Measurements from ENCODE around the gene CTSA.

GRCh38 chr20:45867136-45867818 lies 23.9 kb upstream of the CTSA start:
- TF ChIP-seq POLR2A (IDR thresholded peaks at IDR 0.05) (no peak), CTCF (IDR thresholded peaks at IDR 0.05 in 8 of 11, conservative IDR thresholded peaks at IDR 0.05 in 3 of 11) (no peak), POLR2AphosphoS5 (IDR thresholded peaks at IDR 0.05) (no peak)
